HG02678 (cell line): ENCODE results near the gene DIP2B.
"Not testable (repeated sequence)": the region's sequence is repeated elsewhere in the genome, so short reads cannot be mapped to it uniquely, and the experiment has no call there.

Source experiments
- ATAC-seq: cut with Tn5 transposase; IDR thresholded peaks from one replicate; pipeline ENCODE4 v1.9.1; 2021; ENCODE audit warnings: mild to moderate bottlenecking, moderate library complexity; ENCODE audit not compliant: unreplicated experiment

Gene DIP2B

GRCh38 chr12:50764286-50765094 lies 259.7 kb downstream of the DIP2B start:
- peak; percentile 44 for ATAC-seq

DNA sequence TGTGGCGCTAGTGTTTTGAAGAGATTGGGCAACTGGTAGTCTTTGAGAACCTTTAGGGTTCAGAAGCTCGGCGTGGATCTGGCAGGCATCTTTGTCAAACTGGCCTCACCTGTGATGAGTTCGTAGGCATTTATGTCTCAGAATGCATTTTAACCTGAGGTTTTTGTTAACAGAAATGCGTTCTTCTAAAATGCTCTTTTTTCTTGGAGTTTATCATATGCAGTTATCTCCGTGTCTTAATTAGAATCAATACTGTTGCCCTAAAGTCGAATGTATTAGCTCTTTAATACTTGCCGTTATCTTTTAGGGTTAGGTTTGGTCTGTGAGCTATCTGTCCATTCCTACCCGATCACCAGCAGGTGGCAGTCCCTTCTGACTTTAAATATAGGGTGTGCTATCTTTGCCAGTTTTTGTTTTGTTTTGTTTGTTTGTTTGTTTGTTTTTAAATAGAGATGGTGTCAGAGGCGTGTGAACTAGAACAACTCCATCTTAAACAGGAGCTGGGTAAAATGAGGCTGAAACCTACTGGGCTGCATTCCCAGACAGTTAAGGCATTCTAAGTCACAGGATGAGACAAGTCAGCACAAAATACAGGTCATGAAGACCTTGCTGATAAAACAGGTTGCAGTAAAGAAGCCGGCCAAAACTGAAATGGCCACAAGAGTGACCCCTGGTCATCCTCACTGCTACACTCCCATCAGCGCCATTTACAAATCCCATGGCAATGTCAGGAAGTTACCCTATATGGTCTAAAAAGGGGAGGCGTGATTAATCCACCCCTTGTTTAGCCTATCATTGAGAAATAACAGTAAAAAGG lies 260.5 kb downstream of the DIP2B start:
- peak; percentile 14 for ATAC-seq

GRCh38 chr12:50768391-50768790 lies 263.6 kb downstream of the DIP2B start:
- ATAC-seq, result no peak

- not testable (repeated sequence) for ATAC-seq
These were observed 264.0 kb downstream of the DIP2B start for GRCh38 chr12:50768813-50769212.

DNA sequence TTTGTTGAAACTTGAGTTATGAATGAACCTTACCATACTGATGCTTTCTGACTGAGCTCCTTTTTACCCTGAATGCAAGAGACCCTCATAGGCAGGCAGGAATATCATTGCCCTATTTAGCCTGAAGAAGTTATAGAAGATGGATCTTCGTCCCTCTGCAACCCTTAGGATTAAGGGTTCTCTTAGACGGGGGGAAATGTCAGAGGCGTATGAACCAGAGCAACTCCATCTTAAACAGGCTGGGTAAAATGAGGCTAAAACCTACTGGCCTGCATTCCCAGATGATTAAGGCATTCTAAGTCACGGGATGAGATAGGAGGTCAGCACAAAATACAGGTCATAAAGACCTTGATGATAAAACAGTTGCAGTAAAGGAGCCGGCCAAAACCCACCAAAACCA lies 266.6 kb downstream of the DIP2B start:
- no peak for ATAC-seq

GRCh38 chr12:50772470-50772869 lies 267.7 kb downstream of the DIP2B start:
- ATAC-seq, result no peak

DNA sequence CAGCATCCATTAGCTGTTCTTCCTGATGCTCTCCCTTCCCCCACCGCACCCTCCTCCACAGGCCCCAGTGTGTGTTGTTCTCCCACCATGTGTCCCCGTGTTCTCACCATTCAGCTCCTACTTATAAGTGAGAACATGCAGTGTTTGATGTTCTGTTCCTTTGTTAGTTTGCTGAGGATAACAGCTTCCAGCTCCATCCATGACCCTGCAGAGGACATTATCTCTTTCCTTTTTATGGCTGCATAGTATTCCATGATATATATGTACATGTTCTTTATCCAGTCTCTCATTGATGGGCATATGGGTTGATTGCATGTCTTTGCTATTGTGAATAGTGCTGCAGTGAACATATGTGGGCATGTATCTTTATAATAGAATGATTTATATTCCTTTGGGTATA lies 268.1 kb downstream of the DIP2B start:
- ATAC-seq, result no peak

GRCh38 chr12:50775251-50775650 lies 270.5 kb downstream of the DIP2B start:
- no peak for ATAC-seq

DNA sequence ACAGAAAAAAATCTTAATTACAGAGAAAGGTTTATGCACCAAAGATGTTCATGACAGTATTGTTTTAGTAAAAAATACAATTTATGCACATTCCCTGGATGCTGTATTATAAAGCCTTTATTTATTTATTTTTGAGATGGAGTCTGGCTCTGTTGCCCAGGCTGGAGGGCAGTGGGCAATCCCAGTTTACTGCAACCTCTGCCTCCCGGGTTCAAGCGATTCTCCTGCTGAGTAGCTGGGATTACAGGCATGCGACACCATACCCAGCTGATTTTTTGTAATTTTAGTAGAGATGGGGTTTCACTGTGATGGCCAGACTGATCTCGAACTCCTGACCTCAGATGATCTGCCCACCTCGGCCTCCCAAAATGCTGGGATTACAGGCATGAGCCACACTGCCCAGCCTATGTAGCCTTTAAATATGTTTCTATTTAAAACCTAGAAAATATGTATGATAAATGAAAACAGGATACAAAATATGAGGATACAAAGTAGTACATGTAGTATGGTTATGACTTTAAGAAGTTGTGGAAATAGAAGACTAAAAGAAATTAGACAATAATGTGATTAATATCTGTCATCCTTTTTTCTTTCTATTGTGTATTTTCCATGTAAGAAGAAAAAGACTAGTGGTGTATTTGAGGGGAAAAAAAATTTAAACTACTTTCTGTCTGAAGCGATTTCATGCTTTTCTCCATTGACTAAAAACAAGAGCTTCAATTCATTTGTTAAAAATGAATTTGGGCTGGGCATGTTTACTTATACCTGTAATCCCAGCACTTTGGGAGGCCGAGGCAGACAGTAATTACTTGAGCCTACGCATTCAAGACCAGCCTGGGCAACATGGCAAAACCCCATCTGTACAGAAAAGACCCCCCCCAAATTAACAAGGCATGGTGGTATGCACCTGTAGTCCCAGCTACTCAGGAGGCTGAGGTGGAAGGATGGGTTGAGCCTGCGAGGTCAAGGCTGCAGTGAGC lies 272.3 kb downstream of the DIP2B start:
- ATAC-seq, result no peak

- ATAC-seq, result no peak
These were observed 274.1 kb downstream of the DIP2B start for GRCh38 chr12:50778663-50779590.

GRCh38 chr12:50780013-50780412 lies 275.2 kb downstream of the DIP2B start:
- ATAC-seq, result no peak

DNA sequence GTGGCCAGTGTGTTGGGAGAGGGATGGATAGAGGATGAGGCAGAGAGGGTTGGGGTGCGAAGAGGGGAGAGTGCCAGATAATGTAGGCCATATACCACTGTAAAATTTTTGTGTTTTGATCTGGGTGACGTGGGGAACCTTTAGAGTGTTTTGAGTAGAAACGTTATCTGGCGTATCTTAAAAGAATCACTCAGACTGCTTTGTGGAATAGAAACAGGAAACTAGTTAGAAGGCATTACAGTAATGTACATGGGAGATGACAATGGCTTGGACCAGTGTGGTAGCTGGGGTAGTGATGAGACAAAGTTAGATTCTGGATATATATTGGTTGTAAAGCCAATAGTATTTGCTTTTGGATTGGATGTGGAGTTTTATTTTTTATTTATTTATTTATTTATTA lies 279.7 kb downstream of the DIP2B start:
- no peak for ATAC-seq

- no peak for ATAC-seq
These were observed 280.7 kb downstream of the DIP2B start for GRCh38 chr12:50785406-50786001.

DNA sequence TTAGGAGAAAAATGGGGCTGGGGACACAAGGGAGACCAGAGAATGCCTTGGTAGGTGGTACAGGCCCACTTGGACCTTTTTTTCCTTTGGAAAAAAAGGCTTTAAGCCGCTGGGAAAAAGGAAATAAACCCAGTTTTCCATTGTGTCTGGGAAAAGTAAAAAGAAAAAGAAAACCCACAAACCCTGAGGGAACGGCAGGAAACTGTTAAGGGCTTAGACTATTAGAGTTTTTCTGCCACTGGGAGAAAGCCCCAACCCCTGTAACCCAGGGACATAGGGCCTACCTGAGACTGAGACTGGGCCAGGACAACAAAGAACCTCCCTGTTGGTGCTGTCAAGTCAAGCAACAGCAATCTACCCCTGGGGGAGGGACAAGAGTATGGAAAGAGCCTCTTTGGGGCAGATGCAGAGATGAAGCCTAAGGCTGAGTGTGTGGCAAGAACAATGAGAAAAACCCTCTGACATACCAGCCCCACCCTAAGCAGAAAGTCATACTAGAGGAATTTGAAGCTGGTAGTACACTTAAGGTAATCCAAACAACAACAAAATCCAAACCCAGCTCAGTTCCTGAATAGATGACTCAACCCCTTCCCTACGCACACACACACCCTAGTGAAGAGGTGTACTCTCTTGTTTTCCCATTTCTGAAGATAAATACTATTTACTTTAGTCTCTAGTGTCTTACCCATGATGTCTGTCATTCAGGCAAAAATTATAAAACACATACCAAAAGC lies 281.9 kb downstream of the DIP2B start:
- ATAC-seq, result no peak

GRCh38 chr12:50787618-50788017 lies 282.8 kb downstream of the DIP2B start:
- no peak for ATAC-seq

DNA sequence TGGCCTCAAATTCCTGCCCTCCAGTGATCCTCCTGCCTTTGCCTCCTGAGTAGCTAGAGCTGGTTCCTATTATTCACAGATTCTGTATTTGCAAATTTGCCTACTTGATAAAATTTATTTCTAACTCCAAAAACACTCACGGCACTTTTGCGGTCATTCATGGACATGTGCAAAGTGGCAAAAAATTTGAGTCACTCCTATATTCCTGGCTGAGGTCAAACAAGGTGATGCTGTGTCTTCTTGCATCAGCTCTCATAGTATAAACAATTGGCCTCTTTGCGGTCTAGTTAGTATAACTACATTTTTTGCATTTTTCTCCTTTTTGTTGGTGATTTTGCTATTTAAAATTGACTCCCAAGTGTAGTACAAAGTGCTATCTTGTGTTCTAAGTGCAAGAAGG lies 283.8 kb downstream of the DIP2B start:
- no peak for ATAC-seq

DNA sequence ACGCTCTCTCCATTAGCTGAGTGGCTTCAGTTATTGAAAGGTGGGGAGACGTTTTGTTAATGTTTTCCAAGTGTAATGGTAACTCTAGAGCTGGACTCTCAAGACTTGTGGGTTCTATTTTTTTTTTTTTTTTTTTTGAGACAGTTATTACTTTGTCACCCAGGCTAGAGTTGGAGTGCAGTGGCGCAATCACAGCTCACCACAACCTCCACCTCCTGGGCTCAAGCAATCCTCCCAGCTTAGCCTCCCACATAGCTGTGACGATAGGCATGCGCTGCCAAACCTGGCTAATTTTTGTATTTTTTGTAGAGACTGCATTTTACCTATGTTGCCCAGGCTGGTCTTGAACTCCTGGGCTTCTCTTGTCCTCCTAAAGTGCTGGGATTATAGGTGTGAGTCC lies 285.3 kb downstream of the DIP2B start:
- ATAC-seq, result no peak
